Right ventricle myocardium superior (tissue), 1 donor: Measurements from ENCODE around the gene SLC7A4. TPM values are rescaled to one million over a fixed set of nuclear protein-coding genes. Genes with fewer than 3 reads are reported as not detected.
A peak's percentile ranks its signal among the peaks of the same experiment; 100 is the strongest.
"Not testable (repeated sequence)": the region's sequence is repeated elsewhere in the genome, so short reads cannot be mapped to it uniquely, and the experiment has no call there.

Experiments
- ATAC-seq: fragments of 200-7000 bp; cut with Tn5 transposase; one replicate; pipeline ENCODE4 v1.9.1; 2020; ENCODE audit warnings: mild to moderate bottlenecking; ENCODE audit not compliant: poor library complexity
- DNase-seq: peaks from one replicate; pipeline ENCODE4 v3.0.0-alpha.2; 2020
- intact Hi-C: fragments of 100-400 bp; cut with DNase I; formaldehyde crosslinking; loops from one replicate; pipeline ENCODE4 v1.11.2; 2022
- total RNA-seq: library from RNA; stranded (reverse); fragmentation: NEBNext Ultra II Directional; extraction: Animal tissue kit (Norgen Biotek cat#: 25700); gene quantifications from one replicate; pipeline ENCODE4 v1.2.1, GENCODE V29; 2021
- donor health status: DM: no; HTN: yes; CAD: no; lungs with severe emphysema.

The SLC7A4 gene
- total RNA-seq, 1 donor from 2014 or later, result 0.16 TPM

DNA sequence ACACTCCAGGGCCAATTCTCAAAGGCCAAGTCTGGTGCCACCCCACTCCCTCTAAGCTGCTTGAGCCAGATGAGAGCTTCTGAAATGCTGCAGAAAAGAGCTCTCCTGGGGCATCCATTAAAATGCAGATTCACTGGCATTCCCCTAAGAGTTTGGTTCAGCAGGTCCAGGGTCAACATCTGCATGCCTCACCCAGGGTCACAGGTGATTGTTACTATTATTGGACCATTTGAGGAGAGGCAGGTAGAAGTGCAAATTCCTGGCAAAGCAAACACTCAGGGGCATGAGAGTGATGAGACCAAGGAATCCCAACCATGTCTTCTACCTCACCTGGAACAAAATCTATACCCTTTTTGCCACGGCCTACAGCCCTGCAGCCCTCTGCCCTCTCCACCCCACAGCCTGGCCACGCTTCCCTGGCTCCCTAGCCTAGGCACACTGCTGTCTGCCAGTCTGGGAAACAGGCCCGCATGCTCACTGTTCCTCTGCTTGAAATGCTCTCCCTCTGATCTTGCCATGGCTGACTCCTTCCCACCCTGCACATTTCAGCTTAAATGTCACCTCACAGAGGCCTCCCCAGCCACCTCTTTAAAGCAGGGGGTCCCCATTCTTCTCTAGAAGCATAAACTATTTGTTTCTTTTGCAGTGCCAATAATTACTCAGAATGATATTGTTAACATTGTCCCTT, 21.8 kb downstream of the SLC7A4 start:
- intact Hi-C loops, result no loop called here
- ATAC-seq (no peak), DNase-seq (no peak)

DNA sequence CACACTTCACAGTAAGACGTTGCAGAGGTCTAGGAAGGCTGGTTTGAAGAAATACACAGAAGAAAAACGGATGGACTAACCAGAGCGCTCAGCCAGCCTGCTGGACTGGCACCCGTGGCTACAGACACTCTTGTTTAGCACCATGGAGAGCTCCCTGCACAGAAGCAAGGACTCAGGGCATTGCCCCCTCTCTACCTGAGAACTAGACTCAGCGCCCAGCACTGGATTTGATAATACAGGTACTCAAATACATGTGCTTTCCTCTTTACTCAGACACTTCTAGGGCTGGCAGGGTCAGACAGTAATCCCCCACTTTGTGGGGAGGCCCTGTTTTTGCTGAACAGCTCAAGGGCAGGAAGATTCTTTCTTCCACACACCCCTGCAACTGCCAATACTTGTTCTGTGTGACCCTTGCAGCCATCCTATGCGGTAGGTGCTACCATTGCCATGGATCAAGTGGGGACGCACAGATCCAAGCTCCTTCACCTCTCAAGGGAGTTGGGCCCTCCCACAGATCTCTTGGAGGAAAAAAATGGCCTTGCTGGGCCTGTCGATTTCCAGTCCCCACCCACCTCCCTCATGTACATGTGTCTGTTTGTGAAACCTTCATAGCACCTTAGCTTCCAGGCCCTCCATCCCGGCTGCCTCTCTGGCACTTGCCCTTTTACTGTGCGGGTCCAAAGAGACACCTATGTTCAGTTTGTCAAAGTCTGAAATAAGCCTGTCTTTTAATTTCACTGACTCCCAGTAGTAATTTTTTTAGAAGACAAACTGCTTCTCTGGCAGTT, 22.5 kb downstream of the SLC7A4 start:
- DNase-seq, result no peak
- no peak for ATAC-seq
- intact Hi-C loops, result no loop called here

DNA sequence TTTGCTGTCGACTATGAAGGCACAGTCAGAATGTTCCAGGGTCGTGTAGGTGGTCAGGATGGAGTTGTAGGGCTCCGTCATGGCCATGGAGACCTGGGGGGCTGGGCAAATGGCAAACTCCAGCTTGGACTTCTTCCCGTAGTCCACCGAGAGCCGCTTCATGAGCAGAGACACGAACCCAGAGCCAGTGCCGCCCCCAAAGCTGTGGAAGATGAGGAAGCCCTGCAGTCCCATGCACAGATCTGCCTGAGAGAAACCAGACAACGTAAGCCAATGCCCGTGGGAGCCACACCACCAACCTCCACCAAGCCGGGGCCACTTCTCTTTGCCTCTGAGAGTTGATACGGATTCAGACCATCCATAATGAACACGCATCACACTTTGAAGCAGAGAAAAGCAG, 23.2 kb downstream of the SLC7A4 start:
- DNase-seq, ATAC-seq, intact Hi-C loops: not testable (repeated sequence)

DNA sequence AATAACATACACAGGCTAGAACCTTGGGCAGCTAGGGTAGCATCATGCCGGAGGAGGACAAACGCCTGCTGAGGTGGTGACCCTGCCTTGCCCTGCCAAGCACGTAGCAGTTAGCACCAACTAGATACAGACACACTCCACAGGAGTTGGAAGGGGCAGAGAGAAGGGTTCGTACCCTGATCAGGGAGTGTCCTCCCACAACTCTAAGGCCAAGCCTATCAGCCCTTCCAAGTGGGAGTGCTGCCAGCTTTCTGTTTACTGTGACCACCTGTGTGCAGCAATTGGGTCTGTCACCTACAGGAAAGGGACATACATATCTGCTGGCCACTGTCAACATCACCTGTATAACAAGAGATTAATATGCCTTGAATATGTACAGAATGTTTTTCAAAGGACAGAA, 28.6 kb downstream of the SLC7A4 start:
- ATAC-seq, result no peak

DNA sequence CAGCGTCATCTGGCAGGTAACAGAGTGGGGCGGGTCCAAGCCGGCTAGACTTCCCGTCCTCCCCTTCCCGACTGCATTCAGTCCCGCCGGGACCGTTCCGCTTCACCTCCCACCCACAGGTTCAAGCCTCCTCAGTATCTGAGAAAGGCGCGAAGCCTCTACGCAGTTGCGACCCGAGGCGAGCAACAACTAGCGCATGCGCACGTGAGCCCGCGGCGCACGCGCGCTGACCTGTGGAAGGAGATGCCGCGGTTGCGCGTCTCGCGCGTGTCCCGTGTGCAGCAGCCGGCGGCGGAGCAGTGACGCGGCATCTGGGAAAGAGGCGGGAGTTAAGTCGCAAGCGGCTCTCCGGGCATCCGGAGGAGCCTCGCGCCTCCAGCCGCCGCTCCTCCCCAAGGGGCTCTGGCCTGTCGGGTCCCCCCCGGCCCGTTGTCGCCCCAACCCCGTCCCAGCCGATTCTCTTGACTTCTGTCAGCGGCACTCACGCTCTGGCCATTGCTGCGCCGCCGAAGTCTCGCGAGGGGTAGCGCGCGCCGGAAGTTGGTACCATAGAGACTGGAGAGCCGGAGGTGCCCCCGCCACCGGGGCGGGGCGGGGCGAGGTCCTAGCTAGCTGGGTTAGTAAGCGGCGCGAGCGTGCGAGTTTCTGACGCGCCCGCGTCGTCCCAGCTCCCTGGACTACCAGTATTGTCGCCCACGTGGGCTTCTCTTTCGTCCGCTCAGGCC, 30.6 kb downstream of the SLC7A4 start, which contains the start of gene THAP7:
TSS of gene THAP7 (minus strand) at position 518 of the 725 bp plus-strand sequence. CDS start at position 311, 207 bp downstream.
- intact Hi-C loops, result no loop called here
- ATAC-seq (peak; percentile 97), DNase-seq (peak; percentile 99)

More for the DNA sequence above, 28.6 kb downstream of the SLC7A4 start:
- intact Hi-C loops, result no loop called here
- no peak for DNase-seq

DNA sequence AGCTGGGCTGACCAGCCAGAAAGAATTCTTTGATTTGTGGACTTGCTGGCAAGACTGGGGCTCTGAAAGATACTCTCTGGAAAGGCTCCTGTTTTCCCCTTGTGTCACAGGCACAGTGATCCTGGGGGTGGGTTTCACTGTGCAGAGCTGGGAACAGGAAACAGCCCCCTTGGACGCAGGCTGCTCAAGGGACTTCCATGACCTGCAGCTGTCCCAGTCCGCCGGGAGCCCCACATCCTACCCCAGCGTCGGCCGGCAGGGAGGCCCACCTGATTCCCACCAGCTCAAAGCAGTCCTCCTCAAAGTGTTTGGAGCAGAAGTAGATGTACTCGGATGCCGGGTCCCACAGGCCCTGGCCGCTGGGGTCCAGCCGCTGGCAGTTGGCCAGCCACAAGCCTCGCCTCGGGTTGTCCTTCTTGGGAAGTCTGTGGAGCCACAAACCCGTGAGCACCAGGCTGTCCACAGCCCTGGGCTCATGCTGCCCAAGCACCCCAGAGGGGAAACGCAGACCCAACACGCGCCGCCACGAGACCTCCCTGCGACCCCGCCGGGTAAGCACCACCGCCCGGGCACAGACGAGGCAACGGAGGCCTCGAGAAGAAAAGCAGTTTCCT, 31.3 kb downstream of the SLC7A4 start:
- DNase-seq, result no peak
- intact Hi-C loops, result no loop called here
- peak; percentile 3 for ATAC-seq

DNA sequence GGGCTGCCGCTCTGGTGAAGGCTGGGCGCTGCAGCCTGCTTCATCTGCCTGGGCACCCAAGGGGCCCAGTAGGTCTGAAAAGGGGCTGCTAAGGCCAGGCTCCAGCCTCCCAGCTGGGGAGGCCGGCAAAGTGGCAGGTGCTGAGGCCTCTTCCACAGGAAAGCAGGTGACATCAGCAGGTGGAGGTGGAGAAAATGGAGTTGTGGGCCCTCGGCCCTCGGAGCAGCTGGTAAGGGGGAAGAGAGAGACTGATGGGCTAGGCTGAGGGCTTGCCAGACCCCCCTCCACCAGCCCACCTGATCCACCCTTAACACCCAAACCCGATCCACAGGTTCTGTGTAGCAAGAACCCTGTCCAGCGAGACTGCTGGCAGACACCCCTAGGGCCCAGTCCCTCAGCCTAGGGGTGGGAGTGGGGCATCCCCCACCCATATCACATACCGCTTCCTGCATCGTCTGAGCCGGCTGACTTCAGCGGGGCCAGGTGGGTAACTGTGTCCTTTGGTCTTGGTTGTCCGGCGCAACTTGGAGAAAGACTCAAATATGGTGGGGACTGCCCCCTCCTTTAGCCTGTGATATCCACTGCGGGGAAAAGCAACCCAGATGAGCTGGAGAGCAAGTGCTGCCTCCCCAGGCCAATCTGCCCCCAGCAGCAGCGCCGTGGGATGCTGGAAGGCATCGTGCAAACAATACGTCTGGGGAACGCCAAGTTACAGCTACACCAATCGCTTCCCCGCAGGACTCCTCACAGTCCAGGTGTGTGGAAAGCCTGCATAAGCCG, 32.0 kb downstream of the SLC7A4 start:
- no peak for ATAC-seq
- no peak for DNase-seq
- intact Hi-C loops, result no loop called here

DNA sequence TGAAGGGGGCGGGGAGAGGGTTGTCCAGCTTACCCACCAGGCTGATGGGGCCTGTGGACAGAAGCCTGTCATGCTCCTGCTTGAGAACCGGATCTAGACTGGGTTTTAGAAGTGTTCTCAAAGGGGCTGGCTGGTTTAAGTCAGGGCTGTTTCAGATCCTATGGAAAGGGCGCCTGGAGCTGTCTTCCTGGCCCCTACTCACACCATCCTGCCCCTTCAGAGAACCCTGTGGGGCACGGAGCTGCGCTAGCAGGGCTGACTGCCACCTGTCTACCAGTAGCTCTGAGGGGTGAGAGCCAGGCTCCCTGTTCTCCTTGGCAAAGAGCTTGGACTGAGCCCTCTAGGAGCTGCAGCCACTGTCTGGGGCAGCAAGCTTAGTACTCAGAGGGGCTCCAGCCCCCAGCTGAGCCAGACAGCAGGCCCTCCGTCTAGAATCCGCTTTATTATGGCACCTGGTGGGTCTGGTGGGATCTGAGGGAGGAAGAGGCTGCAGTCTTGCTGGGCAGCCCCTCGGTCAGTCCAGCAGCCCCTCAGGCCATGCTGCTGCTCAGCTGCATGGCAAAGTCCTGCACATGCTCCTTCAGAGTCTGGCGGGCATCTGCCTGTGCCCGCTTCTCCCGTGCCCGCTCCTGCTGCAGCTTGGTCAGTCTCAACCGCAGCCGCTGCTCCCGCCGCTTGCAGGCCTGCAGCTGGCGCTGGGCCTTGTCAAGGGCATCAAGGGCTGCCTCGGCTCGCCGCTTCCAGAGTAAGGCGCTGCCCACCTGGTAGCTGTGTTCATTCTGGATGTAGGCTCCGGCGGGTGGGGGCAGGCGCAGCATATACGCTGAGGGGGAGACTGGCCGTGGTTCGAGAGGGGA, 32.8 kb downstream of the SLC7A4 start:
- ATAC-seq (no peak), DNase-seq (no peak)
- intact Hi-C loops, result no loop called here

DNA sequence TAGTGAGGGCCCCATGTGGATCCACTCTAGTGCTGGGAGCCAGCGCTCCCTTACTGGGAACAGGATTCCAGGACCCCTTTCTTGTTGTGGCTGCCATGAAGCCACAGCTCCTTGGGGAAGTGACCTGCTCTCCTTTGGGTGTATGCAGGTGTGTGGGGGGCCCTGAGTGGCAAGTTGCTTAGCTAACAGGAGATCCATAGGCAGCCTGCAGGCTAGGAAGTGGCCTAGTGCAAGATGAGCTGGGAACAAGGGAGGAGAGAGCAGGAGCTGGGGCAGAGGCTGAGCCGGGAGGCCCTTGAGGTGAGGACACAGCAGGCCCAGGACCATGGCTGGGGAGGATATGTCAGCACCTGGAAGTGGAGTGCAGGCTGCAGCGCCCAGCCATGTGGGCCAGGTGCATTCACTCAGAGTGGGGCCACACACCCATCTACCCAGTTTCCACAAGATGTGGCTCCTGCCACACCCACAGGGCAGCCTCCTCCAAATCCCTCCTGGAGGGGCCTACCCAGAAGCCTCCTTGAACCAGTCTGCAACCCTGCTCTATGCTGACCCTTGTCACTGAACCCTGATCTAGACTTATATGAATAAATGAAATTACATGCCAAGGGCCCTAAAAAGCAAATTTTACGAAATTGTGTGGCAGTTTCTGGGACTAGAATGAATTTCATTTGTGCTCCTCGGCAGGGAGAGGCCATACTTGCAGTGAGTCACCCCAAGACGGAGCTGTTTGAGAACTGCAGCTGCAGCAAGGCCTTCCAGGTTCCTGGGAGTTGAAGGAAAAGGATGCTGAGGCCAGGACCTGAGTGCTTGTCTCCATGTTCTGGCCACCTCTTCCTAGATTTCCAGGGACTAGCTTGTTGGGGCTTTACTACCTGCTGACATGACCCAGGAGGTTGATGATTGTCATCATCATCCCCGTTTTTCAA, 33.7 kb downstream of the SLC7A4 start:
- ATAC-seq (no peak), DNase-seq (no peak)
- intact Hi-C loops, result no loop called here

DNA sequence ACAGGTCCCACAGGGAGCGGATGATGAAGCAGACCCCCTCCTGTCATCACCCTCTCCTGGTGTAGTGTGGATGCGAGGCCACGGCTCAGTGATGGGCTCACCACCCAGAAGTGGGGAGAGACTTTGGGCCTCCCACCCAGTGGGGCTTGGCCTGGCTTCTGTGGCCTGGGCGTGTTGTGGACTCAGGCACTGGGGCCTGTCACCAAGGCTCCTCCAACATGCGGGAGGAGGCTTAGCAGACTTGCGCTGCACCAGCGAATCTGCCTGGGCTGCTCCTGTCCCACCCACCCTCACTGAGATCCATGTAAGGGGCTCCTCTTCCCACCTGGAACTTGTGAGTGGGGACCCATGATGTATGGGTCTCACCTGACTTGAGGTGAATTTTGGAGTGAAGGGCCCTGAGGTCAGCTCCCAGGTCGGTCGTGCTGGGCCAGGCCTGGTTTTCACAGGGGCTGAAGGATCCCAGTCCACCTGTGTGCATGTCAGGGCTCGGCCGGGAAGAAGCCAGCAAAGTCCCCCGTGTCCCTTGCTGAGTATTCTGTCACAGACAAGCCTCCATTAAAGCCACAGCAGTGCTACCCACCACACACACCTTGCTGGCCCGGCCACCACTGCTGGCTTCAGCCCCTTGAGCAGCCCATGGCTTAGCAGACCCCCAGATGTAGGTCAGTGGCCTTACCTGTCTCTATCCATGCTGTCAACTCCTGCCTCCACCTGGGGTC, 34.7 kb downstream of the SLC7A4 start:
- intact Hi-C loops, result no loop called here
- DNase-seq, result no peak
- ATAC-seq, result no peak

DNA sequence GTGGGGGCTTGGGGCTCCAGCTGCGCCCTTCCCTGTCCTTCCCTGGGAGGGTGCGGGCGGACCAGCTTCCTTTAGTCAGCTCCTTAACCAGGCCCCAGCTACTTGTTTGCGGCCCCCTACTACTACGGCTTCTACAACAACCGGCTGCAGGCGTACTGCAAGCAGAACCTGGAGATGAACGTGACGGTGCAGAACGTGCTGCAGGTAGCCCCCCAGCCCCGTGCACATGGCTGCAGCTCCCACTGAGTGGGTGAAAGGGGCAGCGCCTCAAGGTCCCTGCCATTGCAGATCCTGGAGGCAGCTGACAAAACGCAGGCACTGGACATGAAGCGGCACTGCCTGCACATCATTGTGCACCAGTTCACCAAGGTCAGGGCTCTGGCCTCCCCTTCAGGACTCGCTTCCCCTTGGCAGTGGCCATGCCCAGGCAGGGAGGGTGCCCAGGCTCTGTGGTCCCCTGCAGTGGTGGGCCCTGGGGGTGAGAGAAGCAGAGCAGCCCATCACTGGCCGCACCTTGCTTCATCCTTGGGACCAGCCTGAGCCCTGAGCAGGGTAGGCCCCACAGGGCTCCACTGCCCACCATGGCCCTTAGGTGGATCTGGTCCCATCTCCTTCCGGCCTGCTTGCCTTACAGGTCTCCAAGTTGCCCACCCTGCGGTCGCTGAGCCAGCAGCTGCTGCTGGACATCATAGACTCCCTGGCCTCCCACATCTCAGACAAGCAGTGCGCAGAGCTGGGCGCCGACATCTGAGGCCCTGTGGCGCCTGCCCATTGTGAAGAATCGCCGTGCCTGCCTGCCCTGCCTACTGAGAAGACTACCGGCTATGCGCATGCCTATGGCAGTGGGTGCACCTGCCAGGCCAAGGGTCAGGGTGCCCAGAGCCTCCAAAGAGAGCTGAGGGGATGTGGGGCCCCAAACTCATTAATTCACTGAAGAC, 35.5 kb downstream of the SLC7A4 start:
- ATAC-seq, result no peak
- intact Hi-C loops, result no loop called here
- no peak for DNase-seq

DNA sequence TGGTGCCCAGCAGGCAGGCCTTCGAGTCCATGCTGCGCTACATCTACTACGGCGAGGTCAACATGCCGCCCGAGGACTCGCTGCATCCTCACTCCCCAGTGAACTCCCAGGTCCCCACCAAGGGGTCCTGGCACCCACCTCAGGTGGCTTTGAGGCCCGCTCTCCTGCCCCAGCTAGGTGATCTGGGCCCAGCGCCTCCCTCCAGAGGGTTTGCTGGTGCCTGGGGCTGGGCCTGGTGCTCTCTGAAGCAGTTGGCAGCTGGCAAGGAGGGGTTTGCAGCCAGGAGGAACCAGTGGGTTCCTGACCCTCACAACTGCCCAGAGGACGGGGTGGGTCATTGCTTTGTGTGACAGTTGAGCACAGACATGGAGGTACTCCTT, 36.3 kb downstream of the SLC7A4 start:
- intact Hi-C loops, result no loop called here
- no peak for ATAC-seq
- DNase-seq, result no peak

DNA sequence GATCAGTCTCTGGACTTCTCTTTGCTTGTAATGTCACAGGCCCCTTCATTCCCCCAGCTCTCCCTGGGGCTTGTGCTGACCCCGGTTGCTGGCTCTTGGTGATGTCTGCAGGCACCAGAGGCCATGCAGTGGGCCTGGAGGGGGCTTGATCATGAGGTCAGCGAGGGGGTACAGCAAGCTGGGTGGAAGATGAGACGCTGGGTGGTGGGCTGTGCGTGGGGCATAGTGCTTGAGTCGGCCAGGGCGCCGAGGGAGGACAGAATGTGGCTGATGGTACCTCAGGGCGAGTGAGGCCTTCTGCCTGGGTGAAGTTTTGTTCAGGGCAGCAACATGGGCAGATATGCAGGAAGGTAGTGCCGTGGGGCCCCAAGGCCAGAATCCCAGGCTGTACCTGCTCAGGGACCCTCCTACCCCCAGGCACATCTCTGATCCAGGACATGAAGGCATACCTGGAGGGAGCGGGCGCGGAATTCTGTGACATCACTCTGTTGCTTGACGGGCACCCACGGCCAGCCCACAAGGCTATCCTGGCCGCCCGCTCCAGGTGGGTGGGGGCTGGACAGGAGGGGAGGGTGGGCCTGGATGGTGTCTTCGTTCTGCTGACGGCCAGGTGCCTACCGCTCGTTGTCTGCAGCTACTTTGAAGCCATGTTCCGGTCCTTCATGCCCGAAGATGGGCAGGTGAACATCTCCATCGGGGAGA, 36.9 kb downstream of the SLC7A4 start:
- intact Hi-C loops, result no loop called here

DNA sequence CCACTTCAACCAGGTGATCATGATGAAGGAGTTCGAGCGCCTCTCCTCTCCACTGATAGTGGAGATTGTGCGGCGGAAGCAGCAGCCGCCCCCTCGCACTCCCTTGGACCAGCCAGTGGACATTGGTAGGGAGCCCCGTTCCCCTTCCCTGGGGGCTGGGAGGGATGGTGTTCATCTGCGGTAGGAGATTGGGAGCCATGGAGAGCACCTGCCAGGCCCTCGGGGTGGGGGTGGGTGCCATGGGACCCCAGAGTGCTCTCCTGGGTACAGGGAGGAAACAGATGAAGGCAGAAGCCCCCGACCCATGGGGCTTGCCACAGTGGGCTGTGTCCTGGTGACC, 37.5 kb downstream of the SLC7A4 start:
- ATAC-seq, result no peak
- DNase-seq, result no peak
- intact Hi-C loops, result no loop called here

More for the DNA sequence above, 36.9 kb downstream of the SLC7A4 start:
- DNase-seq (no peak), ATAC-seq (no peak)
